K562 (cell line): Measurements from ENCODE around the gene USP16. TPM values are rescaled to one million over a fixed set of nuclear protein-coding genes. Genes with fewer than 3 reads are reported as not detected.

ENCODE experiments used
- CHD2 ChIP-seq: IDR thresholded peaks from 2 replicates; pipeline ENCODE4 v1.6.1; 2011; ENCODE audit warnings: low read depth, low read length
- DMBX1 ChIP-seq: fragments of 250-450 bp; sonication (Bioruptor Pico); IDR thresholded peaks from 2 replicates; pipeline ENCODE4 v1.8.0; 2022; ENCODE audit warnings: inconsistent platforms, mild to moderate bottlenecking, moderate library complexity, borderline replicate concordance
- GTF2E2 ChIP-seq: fragments of 200-800 bp; sonication (Bioruptor generic); IDR thresholded peaks from 2 replicates; pipeline ENCODE4 v1.6.1; 2016; ENCODE audit warnings: missing genetic modification characterization, missing compliant biosample characterization
- HNRNPK ChIP-seq: fragments of 200-400 bp; formaldehyde crosslinking; IDR thresholded peaks from one replicate; pipeline ENCODE4 v1.6.1; 2018; ENCODE audit warnings: mild to moderate bottlenecking, low read depth, low read length; ENCODE audit not compliant: poor library complexity, severe bottlenecking
- LCOR ChIP-seq: sonication (generic); formaldehyde crosslinking; IDR thresholded peaks from 2 replicates; pipeline ENCODE4 v1.8.0; 2022; ENCODE audit warnings: mild to moderate bottlenecking, missing genetic modification reagents
- MLX ChIP-seq, 2 experiments: fragments of 450-650 bp in 1 of 2; sonication (generic) in 1 of 2; formaldehyde crosslinking; conservative IDR thresholded peaks; 2 replicates each; pipeline versions ENCODE4 v1.4.0 to v1.8.1; 2020 to 2022; ENCODE audit warnings: mild to moderate bottlenecking in 1 of 2, missing genetic modification reagents in 1 of 2
- NEUROD1 ChIP-seq: fragments of 150-350 bp; IDR thresholded peaks from 2 replicates; pipeline ENCODE4 v1.6.1; 2014; ENCODE audit warnings: borderline replicate concordance, low read length, low read depth; ENCODE audit not compliant: partially characterized antibody
- POLR2G ChIP-seq: fragments of 200-400 bp; formaldehyde crosslinking; IDR thresholded peaks from 2 replicates; pipeline ENCODE4 v1.6.1; 2017; ENCODE audit warnings: low read depth, mild to moderate bottlenecking, antibody characterized with exemption, low read length, moderate library complexity
- POLR3A ChIP-seq: IDR thresholded peaks from 2 replicates; pipeline ENCODE4 v1.6.1; 2011; ENCODE audit warnings: borderline replicate concordance, mild to moderate bottlenecking, moderate library complexity; ENCODE audit not compliant: insufficient read length, insufficient read depth; ENCODE audit errors: extremely low read depth
- SNRNP70 ChIP-seq: fragments of 200-400 bp; formaldehyde crosslinking; optimal IDR thresholded peaks from 2 replicates; pipeline ENCODE3; 2017; ENCODE audit warnings: low read depth, low read length
- SREBF2 ChIP-seq: sonication (generic); formaldehyde crosslinking; IDR thresholded peaks from 2 replicates; pipeline ENCODE4 v1.4.0; 2020; ENCODE audit warnings: mild to moderate bottlenecking, missing genetic modification reagents
- ZNF184 ChIP-seq: sonication (generic); formaldehyde crosslinking; IDR thresholded peaks from 2 replicates; pipeline ENCODE4 v1.5.0; 2020; ENCODE audit warnings: missing genetic modification reagents
- ZNF41 ChIP-seq: fragments of 250-450 bp; sonication (Bioruptor Pico); conservative IDR thresholded peaks from 2 replicates; pipeline ENCODE4 v1.4.0; 2020; ENCODE audit warnings: mild to moderate bottlenecking
- ZNF431 ChIP-seq: sonication (generic); formaldehyde crosslinking; IDR thresholded peaks from 2 replicates; pipeline ENCODE4 v1.8.0; 2022; ENCODE audit warnings: mild to moderate bottlenecking, missing genetic modification reagents
- ZNF507 ChIP-seq: conservative IDR thresholded peaks from 2 replicates; pipeline ENCODE4 v1.6.1; 2017; ENCODE audit warnings: missing genetic modification characterization, missing compliant biosample characterization
- ZNF609 ChIP-seq: sonication (generic); formaldehyde crosslinking; IDR thresholded peaks from 2 replicates; pipeline ENCODE4 v1.8.1; 2023; ENCODE audit warnings: missing genetic modification reagents, mild to moderate bottlenecking, borderline replicate concordance
- ZNF695 ChIP-seq: fragments of 450-650 bp; formaldehyde crosslinking; IDR thresholded peaks from 2 replicates; pipeline ENCODE4 v1.4.0; 2020; ENCODE audit warnings: mild to moderate bottlenecking, moderate library complexity
- ZZZ3 ChIP-seq: fragments of 450-650 bp; IDR thresholded peaks from 2 replicates; pipeline ENCODE4 v1.6.1; 2016; ENCODE audit warnings: antibody characterized with exemption, mild to moderate bottlenecking, moderate library complexity
- polyA plus RNA-seq, 8 experiments: library from polyadenylated mRNA; depleted of rRNA in 4 of 8; stranded (reverse) in 5 of 8; unstranded in 3 of 8; fragments of >200 nt; fragmentation: Nextera tagmentation in 2 of 8; fragmentation: Illumina TruSeq in 1 of 8; extraction: Ambion mirVana in 2 of 8; extraction: Trizol in 1 of 8; gene quantifications; 2 replicates each; pipeline versions ENCODE4 v1.2.1 to v1.2.3, GENCODE V29; 2011 to 2014; ENCODE audit warnings: inconsistent platforms in 1 of 8, missing spikeins in 1 of 8
- total RNA-seq, 7 experiments: library from RNA; depleted of rRNA in 6 of 7; stranded (reverse); fragments of >200 nt in 6 of 7; fragmentation: Illumina TruSeq in 2 of 7; extraction: Trizol in 2 of 7; gene quantifications; 2 replicates each; pipeline versions ENCODE4 v1.2.1 to v1.2.3, GENCODE V29; 2011 to 2021; ENCODE audit warnings: low replicate concordance in 1 of 7
- TF ChIP-seq, protein P1 (sequence below): fragments of 250-450 bp; sonication (Bioruptor Pico); IDR thresholded peaks from 2 replicates; pipeline ENCODE4 v1.8.0; 2021; ENCODE audit warnings: borderline replicate concordance, mild to moderate bottlenecking, moderate library complexity; ENCODE audit not compliant: poor library complexity, severe bottlenecking
- TF ChIP-seq, protein P2 (sequence below), 2 experiments: fragments of 450-650 bp; IDR thresholded peaks; 2 replicates each; pipeline ENCODE4 v1.6.1; 2016

USP16 gene
- total and polyA plus RNA-seq, 9 of the 15 experiments (the other 6 are each of a cell fraction or from before 2014, with no cell fraction given): 38.4 to 90.9 (median 62.8) TPM

- TF ChIP-seq ZNF609 (CRISPR knock-in tag) (0 out of 2 replicates have a peak, but pooled peaks have one; percentile 77), ZNF431 (CRISPR knock-in tag) (no peak), HNRNPK (no peak), ZNF184 (no peak), SNRNP70 (peak; percentile 71), ZNF695 (CRISPR knock-in tag) (no peak), SREBF2 (CRISPR knock-in tag) (no peak), GTF2E2 (tag) (no peak), POLR3A (no peak), ZNF507 (tag) (no peak), NEUROD1 (peak; percentile 92), DMBX1 (CRISPR knock-in tag) (no peak), ZZZ3 (peak; percentile 69), CHD2 (peak; percentile 100), MLX (CRISPR knock-in tag; conservative IDR thresholded peaks at IDR 0.05) (no peak), ZNF41 (CRISPR knock-in tag) (no peak), LCOR (CRISPR knock-in tag) (peak; percentile 47; the same call in 1 of the 2 replicates), POLR2G (peak; percentile 100)
- TF ChIP-seq, protein P1, sequence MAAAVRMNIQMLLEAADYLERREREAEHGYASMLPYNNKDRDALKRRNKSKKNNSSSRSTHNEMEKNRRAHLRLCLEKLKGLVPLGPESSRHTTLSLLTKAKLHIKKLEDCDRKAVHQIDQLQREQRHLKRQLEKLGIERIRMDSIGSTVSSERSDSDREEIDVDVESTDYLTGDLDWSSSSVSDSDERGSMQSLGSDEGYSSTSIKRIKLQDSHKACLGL: no peak
- TF ChIP-seq, protein P2, sequence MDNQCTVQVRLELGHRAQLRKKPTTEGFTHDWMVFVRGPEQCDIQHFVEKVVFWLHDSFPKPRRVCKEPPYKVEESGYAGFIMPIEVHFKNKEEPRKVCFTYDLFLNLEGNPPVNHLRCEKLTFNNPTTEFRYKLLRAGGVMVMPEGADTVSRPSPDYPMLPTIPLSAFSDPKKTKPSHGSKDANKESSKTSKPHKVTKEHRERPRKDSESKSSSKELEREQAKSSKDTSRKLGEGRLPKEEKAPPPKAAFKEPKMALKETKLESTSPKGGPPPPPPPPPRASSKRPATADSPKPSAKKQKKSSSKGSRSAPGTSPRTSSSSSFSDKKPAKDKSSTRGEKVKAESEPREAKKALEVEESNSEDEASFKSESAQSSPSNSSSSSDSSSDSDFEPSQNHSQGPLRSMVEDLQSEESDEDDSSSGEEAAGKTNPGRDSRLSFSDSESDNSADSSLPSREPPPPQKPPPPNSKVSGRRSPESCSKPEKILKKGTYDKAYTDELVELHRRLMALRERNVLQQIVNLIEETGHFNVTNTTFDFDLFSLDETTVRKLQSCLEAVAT (IDR thresholded peaks at IDR 0.05): peak in 1 of 2 experiments; percentile 100; a peak in 2 of 4 replicates
Measured at GRCh38 chr21:29073222-29074006, 48.9 kb downstream of the USP16 start, which contains the start of gene CCT8 (continued).
